Stimulated activated CD8-positive, alpha-beta memory T cell treated with anti-CD3 and anti-CD28 coated beads, Interleukin-4, amount 100 ng/mL, for 48 hours (primary cell): ENCODE data around the gene ENTPD8.

Experiments used
- DNase-seq: peaks from one replicate; pipeline ENCODE4 v3.0.0-alpha.2; 2020

The ENTPD8 gene

DNA sequence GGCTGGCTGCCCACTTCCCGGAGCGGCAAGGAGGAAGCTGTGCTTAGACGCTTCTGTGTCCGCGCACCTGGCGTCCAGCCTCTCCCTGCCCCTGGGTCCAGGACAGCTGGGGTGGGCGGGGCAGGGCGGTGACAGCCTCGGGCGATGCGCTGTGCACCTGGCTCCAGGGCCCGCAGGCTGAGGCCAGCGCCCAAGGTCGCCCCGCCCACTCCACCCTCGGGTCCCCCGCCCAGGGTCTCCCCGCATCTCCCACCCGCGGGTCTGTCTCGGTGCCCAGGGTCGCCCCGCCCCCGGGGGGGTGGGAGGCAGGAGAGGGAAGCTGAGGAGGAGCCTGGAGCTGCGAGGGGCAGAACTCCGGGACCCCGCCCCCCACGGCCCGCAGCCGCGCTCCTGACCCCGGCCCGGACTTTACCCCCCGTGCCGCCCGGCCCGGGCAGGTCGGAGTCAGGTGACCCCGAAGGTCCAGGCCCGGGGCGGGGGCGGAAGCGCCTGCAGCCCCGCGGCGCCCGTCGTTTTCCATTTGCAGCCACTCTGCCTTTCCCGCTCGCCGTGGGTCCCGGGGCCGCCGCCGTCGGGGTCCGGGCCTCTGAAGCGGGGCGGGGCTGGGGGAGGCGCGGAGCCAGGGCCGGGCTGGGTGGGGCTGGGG is at the start of gene ENTPD8:
Gene ENTPD8 (minus strand): TSS at position 69 of the 646 bp plus-strand sequence. CDS start 3,072 bp downstream, outside the sequence.
- DNase-seq, result no peak

DNA sequence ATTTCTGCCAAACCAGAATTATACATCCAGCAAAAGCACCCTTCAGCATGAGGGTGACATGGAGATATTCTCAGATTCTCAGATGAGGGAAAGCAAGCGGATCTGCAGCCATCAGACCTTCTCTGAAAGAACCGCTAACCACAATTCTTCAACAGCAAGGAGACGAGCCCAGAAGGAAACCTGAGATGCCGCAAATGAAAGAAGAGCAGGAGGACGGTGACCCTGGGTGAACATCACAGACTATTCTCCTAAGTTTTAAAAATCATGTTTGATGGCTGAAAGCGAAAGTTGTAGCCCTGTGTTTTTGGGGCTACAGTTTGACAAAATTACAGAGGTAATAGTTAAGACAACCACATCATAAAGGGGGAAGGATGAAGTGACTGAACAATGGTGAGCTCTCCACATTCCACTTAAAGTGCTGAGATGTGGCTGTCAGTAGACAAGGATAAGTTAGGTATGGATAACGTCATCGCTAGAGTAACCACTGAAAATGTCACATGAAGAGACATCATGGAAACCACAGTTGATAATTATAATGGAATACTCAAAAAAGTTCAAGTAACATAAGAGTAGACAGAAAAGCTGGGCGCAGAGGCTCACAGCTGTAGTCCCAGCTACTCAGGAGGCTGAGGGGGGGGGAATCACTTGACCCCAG is 49.5 kb upstream of the ENTPD8 start:
- DNase-seq, result no peak

DNA sequence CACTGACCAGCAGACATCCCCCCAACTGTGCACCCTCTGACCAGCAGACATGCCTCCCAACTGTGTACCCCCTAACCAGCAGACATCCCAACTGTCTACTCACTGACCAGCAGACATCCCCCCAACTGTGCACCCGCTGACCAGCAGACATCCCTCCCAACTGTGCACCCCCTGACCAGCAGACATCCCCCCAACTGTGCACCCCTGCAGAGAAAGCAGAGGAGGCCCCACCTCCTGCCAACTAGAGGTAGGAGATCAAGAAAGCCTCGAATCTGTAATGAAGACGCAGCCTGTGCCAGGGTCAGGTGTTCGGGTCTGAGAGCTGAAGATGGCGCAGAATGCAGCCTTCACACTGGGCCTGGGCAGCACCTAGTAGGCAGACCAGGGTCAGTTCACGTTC is 47.7 kb upstream of the ENTPD8 start:
- DNase-seq, result no peak

DNA sequence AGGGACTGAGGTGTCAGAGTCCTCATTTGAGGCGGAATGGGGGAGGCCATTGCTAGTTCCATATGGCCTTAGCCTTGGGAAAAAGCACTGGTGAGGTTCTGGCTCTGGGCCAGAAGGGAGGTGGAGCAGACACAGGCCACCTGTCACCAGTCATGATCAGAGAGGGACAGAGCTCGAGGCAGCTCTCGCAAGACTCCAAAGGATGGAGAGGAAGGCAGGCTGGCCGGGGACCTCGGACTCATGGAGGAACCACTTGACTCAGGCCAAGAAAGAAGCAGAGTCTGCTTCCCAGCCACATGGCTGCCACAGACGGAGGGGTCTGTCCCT is 47.1 kb upstream of the ENTPD8 start:
- DNase-seq, result no peak

DNA sequence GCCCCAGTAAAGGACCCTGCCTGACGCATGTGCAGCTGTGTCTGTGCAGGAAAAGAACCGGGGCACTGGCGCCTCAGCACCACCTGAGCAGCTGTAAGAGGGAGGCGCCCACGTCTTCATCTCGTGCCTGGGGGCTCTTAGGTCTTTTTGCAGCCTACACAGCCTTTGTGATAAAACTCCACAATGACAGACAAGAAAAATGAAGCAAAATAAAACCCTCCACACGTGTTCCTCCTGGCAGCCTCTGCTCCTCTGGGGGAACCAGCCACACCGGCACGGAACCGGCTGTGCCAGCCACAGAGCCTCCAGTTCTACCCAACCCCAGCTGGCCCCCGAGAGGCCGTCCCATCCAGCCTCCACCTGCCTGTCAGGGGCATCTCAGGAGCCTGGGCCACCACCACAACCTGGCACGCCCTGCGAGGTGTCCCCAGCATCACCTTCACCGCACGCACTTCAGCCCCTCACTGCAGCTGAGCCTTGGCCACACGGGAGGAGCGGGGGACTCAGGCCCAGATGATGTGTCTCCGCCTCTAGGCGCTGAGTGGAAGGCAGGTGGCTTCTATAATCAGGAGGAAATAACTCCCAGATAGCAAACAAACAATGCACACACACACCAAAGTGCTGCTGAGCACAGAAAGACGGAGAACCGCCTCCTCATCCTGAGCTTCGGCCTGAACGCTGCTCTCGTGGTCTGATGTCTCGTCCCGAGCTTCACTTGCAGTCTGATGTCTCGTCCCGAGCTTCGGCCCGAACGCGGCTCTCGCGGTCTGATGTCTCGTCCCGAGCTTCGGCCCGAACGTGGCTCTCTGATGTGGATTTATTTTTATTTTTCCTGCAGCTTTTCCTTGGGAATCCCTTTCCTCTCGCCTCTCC is 46.5 kb upstream of the ENTPD8 start:
- DNase-seq, result no peak

DNA sequence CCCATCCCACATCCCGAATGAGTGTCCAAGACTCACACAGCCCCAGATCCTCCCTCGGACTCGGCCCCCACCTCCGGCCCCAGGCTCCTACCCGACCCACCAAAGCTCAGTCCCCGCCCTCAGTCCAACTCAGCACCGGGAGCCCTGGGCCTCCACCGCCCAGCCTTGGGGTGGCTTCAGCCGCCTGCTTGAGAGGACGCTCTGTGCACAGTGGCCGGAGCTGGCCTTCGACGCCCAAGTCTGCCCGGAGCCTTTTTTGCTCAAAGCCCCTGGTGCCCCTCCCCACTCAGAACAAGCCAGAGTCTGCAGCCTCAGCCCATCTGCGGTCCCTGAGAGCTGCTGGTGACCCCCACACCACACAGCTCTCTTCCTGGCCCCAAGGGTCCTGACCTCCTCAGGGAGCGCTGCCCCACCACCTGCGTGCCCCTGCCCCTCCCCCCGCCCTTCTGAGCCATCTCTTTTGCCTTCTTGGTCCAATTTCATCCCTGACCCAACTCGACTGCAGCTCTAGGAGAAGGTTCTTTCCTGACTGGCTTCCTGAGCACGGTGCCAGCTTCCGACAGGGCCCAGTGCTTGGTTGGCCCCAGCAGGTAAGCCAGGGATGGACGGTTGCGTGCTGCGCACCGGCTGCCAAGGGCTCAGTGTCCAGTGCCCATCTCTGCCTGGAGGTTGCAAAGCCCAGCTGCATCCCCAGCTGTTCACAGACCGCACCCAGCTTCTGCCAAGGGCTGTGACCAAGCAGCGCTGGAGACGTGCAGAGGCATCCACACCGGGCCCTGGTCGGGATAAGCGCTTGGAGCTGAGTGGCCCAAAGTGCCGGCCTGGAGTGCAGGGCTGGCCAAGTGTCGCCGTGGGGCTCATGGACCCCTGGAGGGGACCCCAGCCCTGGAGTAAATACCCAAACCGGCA is 45.6 kb upstream of the ENTPD8 start:
- DNase-seq, result no peak

DNA sequence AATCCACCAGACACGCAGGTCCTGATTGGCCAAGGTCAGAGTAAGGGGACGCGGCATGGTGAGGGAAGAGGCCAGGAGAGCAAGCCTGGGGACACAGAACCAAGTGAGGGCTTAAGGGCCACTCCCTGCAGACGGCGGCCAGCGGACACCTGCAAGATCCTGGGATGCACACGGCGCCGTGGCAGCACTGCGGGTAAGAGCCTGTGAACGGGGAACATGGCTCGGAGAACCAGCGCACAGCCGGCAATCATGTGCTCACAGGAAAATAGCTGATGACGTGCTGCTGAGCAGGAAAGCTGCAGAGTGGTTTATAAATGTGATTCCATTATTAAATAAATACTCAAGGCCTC is 45.0 kb upstream of the ENTPD8 start:
- no peak for DNase-seq

DNA sequence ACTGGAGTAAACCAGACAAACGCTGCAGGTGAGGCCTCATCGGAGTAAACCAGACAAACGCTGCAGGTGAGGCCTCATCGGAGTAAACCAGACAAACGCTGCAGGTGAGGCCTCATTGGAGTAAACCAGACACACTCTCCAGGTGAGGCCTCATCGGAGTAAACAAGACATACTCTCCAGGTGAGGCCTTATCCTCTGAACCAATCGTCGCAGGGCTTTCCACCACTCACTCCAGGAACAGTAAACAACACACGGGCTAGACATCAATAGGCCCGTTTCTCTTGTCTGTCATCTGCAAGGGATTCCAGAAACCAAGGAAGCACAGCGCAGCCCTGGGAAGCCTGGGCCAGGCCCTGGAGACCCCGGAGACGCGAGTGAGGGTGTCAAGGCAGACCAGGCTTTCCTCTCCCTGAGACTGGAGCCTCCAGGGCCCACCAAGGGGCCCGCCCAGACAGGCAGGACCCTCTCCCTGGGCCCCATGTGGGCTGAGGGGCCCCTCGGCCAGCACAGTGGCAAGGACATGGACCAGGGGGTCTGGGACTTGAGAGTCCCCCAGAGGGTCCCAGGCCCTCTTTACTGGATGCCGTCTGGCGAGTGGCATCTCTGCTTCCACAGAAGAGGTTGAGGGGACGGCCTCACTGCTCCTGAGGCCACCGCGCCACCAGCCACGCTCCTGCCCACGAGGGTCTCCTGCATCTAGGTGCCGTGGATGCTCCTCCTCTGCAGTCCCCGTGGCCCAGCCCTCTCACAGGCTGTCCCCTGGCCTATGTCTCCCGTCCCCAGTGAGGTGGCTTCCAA is 44.4 kb upstream of the ENTPD8 start:
- DNase-seq, result no peak

DNA sequence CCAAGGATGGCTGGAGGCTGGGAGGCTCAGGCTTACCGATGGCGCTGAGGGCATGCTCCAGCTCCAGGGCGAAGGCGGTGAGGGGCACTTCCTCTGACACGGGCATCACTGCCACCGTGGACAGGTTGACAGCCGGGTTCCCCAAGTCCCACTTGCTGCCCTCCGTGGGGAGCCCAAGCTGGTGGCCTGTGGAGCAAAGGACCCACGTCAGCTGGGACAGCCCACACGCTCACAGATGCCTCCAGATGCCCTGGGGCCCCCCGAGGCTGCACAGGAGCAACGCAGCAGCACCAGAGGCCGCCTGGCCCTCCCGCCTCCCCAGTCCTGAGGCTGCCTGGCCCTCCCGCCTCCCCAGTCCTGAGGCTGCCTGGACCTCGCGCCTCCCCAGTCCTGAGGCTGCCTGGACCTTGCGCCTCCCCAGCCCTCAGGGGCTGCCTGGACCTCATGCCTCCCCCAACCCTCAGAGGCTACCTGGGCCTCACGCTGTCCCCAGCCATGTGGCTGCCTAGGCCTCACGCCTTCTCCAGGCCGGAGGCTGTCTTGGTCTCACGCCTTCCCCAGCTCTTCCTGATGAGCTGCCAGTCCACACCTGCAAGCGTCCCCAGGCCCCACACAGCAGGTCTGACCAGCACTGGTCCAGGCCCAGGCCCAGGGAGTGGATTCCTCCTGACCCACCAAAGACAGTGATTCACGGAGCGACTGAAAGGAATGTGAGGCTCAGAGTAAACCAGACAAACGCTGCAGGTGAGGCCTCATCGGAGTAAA is 43.6 kb upstream of the ENTPD8 start:
- no peak for DNase-seq

DNA sequence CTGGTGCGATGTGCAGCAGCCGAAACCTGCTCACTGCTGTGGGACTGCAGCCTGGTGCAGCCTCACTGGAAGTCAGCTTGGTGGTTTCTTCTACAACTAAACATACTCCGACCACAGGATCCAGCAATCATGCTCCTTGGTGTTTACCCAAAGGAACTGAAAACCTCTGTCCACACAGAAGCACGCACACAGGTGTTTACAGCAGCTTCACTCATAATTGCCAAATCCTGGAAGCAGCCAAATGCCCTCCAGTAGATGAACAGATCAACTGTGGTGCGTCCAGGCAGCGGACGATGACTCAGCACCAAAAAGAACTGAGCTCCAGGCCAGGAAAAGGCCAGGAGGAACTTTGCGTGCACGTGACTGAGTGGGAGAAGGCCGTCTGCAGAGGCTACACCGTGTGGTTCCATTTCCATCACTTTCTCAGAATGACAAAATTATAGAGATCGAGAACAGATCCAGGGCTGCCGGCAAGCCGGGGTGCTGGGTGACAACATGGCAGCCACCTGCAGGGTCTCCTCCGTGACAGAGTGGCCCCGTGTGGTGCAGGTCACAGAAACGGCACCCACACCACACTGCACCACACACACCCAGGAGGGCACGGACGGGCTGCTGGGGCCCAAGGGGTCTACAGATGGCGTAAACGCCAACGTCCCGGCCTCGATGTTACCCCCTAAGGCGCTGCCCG is 41.1 kb upstream of the ENTPD8 start:
- DNase-seq, result no peak

DNA sequence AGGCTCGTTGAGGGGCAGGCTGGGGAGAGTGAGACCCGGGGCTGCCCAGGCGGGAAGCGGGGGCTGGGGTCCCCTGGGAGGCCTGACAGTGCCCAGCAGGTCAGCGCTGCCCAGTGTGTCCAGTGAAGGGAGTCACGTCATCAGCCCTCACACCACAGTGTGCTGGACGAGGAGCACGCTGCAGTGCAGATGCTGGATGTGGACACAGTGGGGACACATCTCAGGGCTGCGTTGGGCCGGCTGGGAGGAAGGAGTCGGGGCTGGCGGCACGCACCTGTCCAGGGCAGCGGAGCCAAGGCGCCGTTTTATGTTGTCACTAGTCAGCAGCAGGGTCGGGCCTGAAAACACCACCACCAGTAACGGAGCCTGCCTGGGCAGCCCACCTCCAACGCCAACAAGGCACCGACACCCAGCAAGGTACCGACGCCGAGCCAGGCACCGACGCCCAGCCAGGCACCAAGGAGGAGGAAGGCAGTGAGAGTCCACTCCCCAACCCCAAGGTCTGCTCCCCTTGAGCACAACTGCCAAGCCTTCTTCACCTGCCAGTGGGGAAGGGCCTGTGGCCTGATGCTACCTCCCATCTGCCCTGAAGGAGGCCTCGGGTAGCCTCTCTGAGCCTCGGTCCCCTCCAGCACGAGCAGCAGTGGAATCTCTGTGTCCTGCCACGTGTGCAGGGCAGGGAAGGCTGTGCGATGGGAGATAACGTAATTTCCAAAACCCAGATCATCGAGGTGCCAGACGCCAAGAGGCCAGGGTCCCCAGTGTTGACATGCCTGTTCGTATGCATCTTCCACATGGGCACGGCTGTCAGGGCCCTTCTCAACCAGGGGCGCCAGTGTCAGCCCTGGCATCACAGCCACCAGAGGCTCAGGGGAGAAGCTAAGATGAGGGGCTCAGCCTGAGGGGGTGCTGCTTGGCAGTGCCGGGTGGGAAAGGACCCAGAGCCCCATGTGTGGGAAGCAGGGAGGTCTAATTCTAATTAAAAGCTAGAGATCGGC is 39.8 kb upstream of the ENTPD8 start:
- no peak for DNase-seq

GRCh38 chr9:137479892-137480685 is 38.9 kb upstream of the ENTPD8 start:
- DNase-seq, result no peak

DNA sequence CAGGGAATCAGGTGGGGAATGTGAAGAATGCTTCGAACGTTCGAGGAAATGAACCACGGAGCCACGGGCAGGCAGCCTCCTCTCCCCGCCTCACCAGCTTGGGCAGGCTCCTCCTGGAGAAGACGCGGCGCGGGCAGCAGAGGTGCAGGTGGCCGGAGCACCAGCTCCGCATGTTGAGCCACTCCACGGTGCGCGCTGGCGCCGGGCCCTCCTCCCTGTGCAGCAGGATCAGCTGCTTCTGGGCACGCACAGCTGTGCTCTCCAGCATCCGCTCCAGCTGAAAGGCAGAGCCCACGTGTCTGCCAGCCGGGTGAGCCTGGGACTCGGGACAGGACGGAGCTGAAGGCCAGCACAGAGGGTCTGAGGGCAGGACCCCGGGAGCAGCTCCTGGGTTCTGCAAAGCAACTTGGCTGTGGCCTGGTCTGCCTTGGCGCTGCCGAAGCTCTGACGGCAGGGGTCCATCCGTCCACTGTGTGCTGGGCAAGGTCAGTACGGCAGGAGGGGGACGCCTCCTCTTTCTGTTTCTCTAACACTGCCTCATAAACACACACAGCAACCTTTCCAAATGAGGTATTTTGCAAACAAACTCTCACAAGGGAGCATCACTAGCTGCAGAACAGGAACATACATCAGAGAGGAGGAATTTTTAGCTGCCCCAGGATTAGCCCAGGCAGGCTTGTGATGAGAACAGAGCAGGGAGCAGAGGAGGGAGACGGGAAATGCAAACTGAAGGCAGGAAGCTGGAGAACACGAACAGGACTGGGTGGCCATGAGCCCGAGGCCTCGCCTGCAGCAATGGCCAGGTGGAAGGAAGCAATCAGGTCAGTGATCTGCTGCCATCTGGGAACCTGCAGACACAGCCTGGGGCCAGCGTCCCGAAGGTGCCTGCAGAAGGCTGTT is 38.1 kb upstream of the ENTPD8 start:
- no peak for DNase-seq

GRCh38 chr9:137478613-137478961 is 37.4 kb upstream of the ENTPD8 start:
- DNase-seq, result no peak

- no peak for DNase-seq
Observed at GRCh38 chr9:137477778-137478612, 36.8 kb upstream of the ENTPD8 start.

DNA sequence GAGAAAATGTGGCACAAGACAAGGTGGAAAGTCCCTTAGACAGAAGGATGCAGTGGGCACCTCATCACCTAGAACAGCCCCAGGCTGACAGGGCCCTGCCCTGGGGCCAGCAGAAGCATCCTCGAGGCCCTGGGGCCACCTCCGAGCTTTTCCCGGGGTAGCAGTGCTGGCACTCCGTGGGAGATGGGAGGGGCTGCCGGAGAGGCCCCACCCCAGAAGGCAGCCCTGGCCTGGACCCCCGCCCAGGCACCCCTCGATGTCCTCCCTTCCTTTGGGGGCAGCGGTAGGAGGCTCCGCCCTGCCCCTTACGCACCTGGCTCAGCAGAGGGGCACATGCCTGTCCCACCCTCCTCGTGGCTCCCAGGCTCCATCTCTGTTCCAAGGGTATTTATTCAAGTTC is 35.7 kb upstream of the ENTPD8 start:
- DNase-seq, result no peak

- no peak for DNase-seq
Observed at GRCh38 chr9:137475666-137476065, 34.5 kb upstream of the ENTPD8 start.
